ENCODE results near the gene CREB5.
"Not testable (repeated sequence)": the region's sequence is repeated elsewhere in the genome, so short reads cannot be mapped to it uniquely, and the experiment has no call there.

CREB5 gene

DNA sequence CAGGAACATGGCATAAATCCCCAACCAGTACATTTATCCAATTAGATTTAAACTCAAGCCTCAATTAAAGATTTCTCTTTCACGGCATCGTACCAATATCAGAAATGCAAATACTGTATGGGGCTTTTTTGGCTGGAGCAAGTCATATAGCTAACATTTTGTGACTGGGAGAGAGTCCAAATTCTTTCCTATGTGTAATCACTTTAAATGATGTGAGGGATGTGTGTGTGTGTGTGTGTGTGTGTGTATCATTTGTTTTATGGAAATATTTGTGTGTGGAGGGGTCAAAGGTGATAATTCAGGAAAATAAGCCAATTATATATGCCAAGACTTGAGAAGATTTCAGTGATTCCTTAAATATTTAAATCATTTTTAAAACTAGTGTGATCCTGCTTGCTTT lies 349.2 kb downstream of the CREB5 start:
- DNase-seq: no peak

DNA sequence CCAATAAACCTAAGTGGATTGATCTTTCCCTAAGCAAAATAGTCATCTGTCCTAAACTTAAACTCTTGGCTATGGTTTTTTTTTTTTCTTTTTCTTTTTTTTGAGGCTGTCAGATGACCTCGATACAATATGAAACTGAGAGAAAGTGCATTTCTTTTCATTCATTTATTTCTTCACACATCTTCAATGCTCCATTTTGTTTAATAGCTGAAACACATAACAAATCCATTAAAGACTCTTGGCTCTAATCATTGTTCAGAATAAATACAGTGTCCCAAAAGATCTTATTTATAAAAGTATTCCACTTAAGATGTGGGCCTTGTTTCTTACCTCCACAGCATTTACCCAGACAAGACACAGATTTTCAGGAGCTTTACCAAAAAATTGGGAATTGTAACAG lies 350.3 kb downstream of the CREB5 start:
- no peak for DNase-seq

DNA sequence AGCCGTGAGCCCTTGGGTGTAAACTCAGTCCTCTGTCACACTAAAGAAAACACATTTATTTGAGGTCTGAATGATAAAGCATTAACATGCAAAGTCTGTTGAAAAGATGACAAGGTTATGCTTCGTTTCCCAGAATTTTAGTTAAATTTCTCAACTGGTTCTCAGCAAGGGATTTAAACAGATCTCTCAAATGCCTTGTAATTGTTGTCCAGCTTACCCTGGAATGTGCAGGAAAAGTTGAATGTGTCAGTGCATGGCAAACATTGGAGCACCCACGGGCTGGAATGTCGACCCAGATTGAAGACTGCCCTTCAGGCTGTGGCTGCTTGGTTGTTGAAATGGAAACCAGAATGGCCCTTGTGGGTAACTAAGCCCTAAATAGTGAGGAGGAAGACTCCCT lies 354.0 kb downstream of the CREB5 start:
- no peak for DNase-seq

DNA sequence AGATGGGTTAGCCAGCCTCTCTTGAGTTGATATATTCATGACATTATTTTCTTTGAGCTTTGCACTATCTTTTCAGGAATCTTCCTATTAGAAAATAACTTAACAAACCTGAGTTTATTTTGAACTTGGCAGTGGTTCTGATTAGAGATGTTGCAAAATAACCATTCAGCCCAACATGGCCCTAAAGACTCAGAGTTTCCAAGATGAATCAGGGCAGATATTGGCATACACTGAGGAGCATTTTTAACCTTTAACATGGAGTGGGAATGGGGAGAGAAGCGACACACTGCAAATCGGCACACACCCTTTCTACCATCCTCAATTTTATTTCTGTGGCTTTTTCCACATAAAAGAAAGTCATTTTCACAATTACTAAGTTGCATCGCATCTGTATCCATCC lies 355.0 kb downstream of the CREB5 start:
- no peak for DNase-seq

DNA sequence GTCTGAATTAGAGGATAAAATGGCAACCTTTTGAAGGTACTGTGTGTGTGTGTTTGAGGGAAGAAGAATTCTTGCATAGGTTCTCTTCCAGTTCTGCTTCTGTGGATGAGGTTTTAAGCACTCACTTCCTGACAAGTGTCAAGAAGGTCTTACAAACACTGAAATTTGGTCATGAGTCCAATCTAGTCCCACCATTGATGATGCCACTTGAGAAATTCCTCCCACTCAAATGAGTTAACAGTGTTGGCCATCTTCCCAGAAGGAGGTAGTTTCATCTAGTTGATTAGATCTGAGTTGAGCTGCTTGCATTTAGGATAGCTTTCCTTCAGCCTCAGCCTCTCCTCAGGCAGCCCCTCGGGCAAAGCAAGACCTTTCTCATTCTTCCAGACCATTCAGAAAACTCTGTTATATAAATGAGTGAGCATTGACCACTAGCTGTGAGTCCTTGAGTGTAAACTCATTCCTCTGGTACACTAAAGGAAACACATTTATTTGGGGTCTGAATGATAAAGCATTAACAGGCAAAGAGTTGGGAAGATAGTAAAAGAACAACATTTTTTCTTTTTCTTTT lies 356.3 kb downstream of the CREB5 start:
- DNase-seq: no peak

DNA sequence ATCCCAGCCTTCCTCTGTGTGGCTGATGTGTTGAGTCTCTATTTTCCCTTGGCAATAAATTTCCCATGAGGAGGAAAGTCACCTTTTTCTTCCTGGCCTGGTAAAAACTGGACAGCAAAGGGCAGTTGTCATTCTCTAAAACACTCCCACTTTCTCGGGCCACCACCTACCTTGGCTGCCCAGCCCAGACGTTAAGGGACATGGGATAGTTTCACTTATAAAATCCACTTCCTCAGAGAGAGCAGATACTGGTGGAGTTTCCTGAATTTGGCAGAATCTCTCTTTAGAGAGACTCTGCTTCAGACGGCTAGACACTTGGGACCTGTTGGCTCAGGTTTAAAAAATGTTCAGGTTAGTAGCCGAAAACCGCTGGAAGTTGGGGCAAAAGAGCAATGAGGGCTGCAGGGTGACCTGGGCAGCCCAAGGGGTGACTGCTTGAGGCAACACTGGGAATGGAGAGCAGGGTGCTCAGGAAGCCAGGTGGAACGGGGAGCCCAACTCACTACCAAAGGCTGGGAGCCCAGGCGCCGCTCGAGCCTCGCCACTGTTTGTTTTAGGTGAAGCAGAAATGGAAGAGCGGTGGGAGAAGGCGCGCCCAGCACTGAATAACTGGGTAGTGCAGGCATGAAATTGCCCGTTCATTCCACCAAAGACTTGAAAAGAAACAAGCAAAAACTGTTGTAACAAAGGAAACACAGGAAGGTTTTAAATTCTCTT lies 359.7 kb downstream of the CREB5 start:
- DNase-seq: no peak

DNA sequence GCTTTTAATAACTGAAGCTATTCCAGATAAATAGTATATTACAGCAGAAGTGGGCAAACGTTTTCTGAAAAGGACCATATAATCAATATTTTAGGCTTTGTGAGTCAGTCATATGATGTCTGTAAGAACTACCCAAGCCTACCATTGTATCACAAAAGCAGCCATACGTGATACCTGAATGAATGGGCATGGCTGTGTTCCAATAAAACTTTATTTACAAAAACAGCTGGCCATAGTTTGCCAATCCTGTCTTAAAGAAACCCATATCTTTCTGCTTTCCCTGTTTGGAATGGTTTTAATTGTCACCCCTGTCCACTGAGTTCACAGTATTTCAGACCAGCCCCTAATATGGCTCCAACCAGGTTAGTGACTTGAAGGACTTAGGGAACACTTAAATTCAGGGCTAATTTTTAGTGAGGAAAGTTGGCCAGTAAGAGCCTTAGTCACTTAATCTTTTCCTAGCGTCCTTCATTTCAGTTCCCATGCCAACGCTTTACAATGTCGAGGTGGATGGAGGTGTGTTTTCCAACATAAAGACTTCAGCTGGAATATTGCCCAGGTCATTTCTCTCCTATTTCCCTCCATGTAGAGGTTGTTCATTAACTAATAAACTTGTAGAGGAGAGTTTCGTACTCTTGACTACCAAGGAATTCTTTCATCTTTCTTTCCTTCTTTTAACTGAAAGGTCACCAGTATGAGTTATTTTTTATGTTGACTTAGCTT lies 361.3 kb downstream of the CREB5 start:
- no peak for DNase-seq

DNA sequence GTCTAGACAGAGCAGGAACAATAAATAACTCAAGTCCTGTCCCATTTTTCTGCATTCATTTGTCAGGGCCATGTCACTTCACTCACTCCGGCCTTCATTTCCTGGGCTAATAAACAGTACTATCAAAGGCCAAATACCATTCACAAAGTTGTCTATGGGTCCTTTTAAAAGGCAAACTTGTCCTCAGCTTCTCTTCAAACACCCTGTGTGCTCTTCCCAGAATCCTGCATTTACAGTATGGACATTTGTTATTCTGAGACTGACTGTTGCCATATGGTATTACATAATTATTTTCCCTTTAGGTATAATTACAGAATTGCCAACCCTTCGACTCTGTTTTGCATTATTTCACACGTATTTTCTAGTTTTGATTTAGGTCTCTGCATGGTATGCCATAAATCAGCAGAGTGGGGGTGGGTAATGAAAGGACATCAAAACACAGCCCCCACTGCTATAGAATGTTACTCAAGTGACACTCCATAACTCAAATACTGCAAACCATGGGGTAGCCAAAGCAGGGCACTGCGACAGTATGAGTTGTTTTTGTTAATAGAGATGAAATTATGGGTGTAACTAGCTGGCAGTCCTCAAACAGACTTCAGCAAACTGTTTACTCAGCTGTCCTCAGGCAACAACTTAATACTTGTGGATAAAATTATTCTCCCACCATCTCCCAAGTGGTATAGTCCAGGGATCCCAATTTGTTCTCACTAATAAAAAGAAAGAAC lies 362.1 kb downstream of the CREB5 start:
- DNase-seq: peak; percentile 56

DNA sequence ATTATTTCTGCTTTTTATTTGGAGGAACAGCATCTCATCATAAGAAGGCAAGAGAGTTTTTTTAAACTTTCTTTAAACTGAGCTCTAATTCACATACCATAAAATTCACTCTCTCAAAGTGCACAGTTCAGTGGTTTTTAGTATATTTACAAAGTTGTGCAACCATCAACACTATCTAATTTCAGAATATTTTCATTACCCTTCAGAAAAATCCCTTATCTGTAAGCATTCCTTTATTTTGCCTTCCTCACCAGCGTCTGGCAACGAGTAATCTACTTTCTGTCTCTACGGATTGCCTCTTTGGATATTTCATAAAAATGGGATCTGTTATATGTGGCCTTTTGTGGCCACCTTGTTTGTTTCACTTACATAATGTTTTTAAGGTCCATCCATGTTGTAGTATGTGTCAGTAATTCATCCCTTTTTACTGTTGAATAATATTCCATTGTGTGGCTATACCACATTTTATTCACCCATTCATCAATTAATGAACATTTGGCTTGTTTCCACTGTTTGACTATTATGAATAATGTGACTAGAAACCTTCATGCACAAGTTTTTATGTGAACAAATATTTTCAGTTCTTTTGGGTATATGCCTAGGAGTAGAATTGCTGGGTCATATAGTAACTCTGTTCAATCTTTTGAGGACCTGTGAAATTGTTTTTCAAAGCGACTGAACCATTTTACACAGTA lies 364.3 kb downstream of the CREB5 start:
- no peak for DNase-seq

DNA sequence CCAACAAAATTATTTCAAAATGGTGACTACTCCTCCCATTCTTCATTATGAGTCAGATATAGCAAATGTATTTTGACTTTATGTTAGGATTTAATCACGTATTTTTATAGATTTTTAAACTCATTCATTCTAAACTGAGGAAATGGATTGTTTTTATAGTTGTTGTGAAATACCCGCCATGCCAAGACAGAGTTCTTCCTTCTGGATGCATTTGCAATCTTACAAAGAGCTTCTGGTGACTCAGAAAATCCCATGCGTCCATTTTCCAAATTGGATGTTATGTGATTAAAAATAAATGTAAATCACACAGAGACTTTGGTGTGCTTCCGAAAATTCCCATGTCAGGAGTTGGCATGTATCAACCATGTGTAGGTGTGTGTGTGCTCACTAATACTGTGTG lies 366.5 kb downstream of the CREB5 start:
- no peak for DNase-seq

DNA sequence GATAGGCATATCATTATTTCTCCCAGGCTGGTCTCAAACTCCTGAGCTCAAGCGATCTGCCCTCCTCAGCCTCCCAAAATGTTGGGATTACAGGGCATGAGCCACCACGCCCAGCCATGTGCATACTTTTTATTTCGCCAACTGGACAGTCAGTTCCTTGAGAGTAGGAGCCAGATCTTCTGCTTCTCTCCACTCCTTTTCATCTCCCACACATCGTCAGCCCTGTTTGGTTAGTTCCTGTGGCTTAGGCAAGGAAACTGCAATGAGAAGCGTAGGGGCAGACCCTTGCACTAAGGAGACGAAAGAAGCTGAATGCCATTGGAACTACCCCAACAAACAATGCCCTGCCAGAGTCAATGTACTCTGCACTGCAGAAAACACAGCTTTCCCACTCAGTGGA lies 367.6 kb downstream of the CREB5 start:
- DNase-seq: no peak

DNA sequence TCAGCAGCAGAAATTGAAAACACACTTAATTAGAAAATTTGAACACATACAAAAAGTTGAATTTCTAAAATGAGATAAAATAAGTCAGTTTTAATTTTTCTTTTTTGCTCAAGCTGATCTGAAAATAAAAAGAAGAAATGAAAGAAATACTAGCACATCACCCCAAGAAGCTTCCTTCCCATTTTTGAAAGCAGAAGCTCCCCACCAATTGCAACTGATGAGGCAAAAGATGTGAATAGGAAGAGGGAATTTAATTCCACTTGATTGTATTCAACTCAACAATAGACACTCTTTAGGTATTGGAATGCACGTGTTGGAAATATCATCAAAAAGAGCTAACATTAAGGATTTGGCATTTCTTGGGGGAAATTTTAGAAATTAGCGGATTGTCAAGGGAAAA lies 370.0 kb downstream of the CREB5 start:
- DNase-seq: no peak

DNA sequence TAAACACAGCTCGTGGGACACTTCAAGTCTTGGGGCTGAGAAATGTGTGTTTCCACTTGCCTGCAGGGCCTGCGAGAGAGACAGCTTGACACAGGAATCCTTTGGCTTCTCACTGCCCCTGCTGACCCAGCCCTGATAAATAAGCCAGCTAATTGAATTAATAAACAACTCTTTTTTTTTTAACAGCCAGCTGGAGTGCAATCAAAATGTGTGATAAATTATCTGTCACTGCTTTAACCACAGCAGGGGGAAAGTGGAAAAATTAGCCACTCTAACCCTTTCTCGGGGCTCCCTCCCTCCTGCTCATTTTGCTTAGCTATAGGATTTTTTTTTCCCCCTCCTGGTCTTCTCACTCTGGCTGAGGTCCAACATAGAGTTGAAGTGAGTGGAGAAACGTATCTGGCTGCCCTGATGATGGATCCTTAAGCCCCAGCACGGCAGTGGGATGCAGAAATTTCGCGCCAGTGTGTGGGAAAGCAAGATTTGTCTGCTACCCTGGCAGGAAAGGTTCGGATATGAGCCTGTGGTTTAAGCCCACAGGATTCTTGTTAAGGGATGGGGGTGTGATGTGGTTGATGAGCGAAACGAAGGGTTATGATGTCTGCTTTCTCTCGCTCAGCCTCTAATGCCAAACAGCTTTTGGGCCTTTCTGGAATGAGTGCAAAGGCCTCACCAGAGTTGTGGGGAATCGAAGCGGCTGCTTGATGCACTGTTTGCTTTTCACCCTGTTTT lies 372.0 kb downstream of the CREB5 start:
- DNase-seq: peak; percentile 72

DNA sequence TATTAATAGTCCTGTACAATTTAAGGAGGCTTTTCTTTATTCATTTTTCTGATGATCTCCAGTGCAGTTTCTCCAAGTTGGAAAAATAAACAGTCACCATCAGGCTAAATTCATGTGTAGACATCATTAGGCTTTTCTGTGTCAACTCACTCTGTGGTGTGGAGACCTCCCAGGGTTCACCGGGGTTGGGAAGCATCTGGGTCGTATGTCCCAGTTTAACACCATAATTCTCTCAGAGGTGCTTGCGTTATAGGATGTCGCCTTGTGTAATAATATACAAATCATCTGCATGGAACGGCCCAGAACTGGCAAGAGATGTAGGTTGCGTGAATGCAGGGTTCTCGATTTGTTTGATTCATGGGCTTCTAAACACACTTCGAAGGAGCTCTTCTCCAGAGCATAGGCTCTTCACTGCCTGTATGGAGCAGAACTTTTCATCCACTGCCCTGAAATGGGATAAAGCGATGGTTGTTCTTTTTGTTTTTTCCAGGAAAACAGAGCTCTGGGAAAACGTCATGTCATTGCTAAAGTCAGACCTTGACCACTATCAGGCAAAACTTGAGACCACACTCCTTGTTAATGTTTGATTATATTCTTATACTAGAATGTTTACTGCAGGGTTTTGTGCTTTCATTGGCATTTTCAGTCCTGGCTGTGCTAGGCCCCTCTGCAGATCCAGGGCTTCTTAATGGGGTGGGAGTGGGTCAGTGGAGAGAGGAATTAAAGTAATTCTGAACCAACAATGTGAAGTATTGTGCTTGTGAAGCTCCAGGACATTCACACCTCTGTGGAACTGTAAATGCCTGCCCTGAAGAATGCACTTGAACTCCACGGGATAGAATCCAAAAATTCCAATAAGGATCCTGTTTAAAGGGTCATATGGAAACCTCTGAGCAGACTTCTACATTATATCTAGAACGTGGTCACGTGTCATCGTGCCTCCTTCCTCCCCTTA lies 373.0 kb downstream of the CREB5 start:
- DNase-seq: no peak

DNA sequence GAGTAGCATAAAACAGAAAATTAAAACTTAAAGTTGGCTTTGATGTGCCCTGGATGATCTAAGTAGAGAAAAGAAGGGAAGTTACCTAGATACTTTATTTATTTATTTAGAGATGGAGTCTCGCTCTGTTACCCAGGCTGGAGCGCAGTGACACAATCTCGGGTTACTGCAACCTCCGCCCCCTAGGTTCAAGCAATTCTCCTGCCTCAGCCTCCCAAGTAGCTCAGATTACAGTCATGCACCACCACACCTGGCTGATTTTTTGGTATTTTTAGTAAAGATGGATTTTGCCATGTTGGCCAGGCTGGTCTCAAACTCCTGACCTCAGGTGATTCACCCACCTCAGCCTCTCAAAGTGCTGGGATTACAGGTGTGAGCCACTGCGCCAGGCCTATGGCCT lies 373.8 kb downstream of the CREB5 start:
- DNase-seq: not testable (repeated sequence)

DNA sequence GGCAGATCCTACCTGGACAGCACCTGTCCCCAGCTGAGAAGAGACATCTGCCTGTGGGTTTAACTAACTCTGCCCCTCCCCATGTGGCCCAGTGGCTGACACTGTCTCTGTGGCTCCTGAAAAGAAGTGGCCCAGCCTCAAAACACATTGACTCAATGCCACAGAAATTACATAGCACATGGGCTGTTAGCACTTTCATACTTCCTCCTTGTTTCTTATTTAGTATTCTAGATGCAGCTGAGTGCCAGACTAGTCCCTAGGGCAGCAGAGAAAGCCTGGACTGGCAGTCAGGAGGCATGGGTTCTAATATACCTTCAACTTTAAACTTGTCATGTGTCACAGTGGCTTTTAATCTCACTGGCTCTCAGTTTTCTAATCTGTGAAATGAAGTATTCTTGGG lies 374.8 kb downstream of the CREB5 start:
- no peak for DNase-seq

DNA sequence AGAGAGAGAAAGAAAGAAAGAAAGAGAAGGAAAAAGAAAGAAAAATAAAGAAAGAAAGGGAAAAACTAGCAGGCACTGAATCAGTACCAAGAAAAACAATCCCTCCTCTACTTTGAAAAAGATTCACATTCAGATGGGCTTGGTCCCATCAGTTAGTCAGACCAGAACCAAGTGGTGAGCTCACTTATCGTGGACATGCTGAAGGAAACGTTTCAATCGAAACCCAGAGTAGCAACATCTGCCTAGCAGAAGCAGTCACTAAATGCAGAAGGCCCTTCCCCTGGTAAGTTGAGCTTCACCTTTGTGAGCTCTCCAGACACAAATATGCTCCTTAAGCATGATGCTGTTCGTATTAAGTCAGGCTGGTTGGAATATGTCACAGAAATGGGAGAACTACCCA lies 378.1 kb downstream of the CREB5 start:
- no peak for DNase-seq

DNA sequence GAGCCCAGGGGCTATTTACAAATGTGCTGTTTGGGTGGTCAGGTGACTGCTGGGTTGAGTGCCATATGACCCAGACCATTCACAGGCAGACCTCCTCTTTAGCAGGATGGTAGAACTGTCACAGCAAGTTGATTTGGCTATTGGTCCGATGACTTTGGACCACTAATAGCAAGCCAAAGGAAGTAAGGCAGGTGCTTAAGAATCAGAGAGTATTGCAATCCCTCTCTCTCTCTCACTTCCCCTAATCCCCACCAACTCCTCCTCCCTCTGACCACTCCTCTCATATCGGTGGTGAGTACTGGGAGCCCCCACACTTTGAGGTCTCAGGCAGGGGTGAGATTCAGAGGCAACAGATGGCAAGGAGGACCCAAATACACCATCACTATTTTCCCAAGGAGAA lies 380.5 kb downstream of the CREB5 start:
- DNase-seq: no peak

DNA sequence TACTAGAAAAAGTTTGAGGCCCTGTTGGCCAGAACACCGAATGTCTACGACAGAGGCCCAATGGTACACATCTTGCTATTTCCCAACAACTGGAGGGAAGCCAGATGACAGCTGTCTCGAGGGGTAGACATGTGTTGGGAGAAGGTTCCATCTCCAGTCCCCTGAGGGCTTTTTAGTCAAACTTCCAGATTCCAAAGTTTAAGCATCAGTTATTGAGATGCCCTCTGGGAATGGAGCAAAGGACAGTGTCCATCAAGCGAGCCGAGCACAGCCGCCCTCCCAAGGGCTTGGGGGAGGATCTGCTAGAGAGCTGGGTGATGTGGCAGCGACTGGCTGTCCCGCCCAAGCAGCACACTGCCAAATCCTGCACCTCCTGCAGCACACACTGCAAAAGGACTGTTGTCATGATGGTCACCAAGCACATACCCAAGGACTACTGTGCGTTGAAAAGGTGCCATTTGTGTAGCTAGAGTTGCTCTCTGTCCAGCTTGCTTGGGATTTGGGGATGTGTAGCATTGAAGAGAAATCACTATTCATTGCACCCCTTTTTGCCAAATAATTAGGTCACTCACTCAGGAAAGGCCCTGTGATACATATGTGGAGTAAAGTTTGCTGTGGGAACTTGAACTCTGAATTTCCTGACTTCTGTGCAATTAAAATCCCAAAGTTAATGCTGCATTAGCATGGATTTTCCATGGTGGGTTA lies 381.2 kb downstream of the CREB5 start:
- peak; percentile 34 for DNase-seq

DNA sequence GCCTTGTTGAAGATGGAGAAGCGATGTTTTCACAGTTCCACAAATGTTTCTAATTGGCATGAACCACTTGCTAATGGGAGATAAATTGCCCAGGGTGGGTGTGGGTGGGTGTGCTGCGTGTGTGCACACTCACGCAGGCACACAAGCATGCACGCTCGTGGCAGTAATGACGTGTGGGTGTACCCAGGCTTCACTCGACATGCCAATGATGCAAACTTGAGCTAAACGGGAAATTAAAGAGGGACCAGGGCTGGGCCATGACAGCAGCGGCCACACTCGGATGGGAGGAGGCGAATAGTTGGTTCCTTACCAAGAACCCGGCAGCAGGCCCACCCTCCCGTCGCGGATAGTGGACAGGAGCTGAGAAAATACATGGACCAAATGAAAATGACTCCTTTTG lies 386.0 kb downstream of the CREB5 start:
- DNase-seq: no peak

DNA sequence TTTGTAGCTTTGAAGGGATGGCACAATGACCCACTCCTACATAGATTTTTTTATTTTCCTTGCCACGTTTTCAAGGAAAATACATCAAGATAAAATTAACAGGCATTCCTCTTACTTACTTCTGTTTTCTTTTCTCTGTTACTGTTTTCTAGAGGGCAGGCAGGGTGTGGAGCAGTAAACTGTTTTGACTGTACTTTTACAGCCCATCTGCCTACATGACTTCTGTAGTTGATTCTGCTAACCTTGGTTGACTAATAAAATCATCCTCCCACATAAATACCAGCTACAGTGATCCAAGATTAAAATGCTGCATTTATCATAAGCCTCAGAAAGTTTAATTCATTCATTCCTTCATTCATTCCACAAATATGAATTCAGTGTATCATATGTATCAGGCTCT lies 387.3 kb downstream of the CREB5 start:
- DNase-seq: no peak
